ENCODE data around the gene DENND1A.

Gene DENND1A

DNA sequence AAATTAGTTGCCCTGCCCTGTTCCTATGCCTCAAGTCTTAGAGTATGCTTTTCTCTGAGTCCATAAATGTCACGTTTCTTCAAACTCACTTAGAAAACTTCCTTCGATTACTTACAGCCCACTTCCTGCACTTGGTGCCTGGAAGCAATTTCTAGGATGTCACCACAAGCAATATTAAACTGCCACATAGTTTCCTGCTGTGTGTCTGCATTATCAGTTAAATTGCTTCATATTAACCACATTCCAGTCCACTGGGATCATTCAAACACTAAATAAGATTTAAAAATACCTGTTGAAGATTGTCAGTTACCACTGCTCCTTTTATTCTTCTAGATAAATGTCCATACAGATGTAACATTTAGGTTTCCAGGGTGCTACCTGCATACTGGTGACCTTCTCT lies 4.1 kb downstream of the DENND1A start:
- Histone ChIP-seq H3F3A (ENCODE audit: insufficient read depth) (peaks cover 9% of the 10 kb centered on the region), H3K79me2 (ENCODE audit: insufficient read depth, low read length) (0 out of 2 replicates have a peak, but pooled peaks cover 4% of the 10 kb centered on the region), H3K9me2 (replicated peaks; ENCODE audit: insufficient read depth, low read length) (no peaks in the 10 kb centered on the region), H3K27me3 (ENCODE audit: low read length) (no peaks in the 10 kb centered on the region), H4K20me1 (ENCODE audit: low read depth, low read length) (no peaks in the 10 kb centered on the region; the same call in 1 of the 2 replicates), H3K4me3 (ENCODE audit: insufficient read depth, low read length, poor library complexity, severe bottlenecking) (no peak overlapping the region), H3K27ac (ENCODE audit: low read depth, low read length) (no peak overlapping the region), H2AFZ (ENCODE audit: low read depth, low read length, severe bottlenecking) (no peak overlapping the region), H3K36me3 (ENCODE audit: low read length) (no peaks in the 10 kb centered on the region), H3K4me2 (ENCODE audit: low read depth, low read length, poor library complexity, severe bottlenecking) (no peak overlapping the region), H3K9ac (ENCODE audit: low read length) (no peak overlapping the region), H3K9me3 (ENCODE audit: insufficient read depth, low read length) (no peaks in the 10 kb centered on the region)
- TF ChIP-seq, protein P1, sequence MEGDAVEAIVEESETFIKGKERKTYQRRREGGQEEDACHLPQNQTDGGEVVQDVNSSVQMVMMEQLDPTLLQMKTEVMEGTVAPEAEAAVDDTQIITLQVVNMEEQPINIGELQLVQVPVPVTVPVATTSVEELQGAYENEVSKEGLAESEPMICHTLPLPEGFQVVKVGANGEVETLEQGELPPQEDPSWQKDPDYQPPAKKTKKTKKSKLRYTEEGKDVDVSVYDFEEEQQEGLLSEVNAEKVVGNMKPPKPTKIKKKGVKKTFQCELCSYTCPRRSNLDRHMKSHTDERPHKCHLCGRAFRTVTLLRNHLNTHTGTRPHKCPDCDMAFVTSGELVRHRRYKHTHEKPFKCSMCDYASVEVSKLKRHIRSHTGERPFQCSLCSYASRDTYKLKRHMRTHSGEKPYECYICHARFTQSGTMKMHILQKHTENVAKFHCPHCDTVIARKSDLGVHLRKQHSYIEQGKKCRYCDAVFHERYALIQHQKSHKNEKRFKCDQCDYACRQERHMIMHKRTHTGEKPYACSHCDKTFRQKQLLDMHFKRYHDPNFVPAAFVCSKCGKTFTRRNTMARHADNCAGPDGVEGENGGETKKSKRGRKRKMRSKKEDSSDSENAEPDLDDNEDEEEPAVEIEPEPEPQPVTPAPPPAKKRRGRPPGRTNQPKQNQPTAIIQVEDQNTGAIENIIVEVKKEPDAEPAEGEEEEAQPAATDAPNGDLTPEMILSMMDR (IDR thresholded peaks at IDR 0.05; ENCODE audit: insufficient read depth, low read length, poor library complexity, severe bottlenecking): no peak
- TF ChIP-seq EZH2phosphoT487 (conservative IDR thresholded peaks at IDR 0.05; ENCODE audit: low read length): no peak

DNA sequence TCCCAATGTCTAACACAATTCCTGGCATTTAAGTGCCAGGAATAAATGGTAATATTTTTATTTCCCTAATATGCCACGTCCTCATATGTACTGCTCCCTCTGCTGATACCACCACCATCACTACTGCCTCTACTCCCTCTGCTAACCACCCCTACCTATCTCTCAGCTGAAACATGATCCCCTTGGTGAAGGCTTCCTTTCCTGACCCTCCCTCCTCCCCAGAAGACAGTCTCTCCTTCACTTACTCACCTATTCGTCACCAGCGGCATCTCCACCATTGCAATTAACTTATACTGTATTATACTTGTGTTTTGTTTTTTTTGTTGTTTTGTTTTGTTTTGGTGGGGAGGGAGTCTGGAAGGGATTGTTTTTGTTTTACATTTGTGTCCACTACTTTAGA lies 4.8 kb downstream of the DENND1A start:
- Histone ChIP-seq H4K20me1 (ENCODE audit: low read depth, low read length) (no peaks in the 10 kb centered on the region; the same call in 1 of the 2 replicates), H3K4me3 (ENCODE audit: insufficient read depth, low read length, poor library complexity, severe bottlenecking) (no peak overlapping the region), H3F3A (ENCODE audit: insufficient read depth) (peaks cover 9% of the 10 kb centered on the region), H3K9me3 (ENCODE audit: insufficient read depth, low read length) (no peaks in the 10 kb centered on the region), H3K27me3 (ENCODE audit: low read length) (no peaks in the 10 kb centered on the region), H3K36me3 (ENCODE audit: low read length) (no peaks in the 10 kb centered on the region), H3K27ac (ENCODE audit: low read depth, low read length) (no peak overlapping the region), H3K9me2 (replicated peaks; ENCODE audit: insufficient read depth, low read length) (no peaks in the 10 kb centered on the region), H3K79me2 (ENCODE audit: insufficient read depth, low read length) (0 out of 2 replicates have a peak, but pooled peaks cover 4% of the 10 kb centered on the region), H2AFZ (ENCODE audit: low read depth, low read length, severe bottlenecking) (no peak overlapping the region), H3K4me2 (ENCODE audit: low read depth, low read length, poor library complexity, severe bottlenecking) (no peak overlapping the region), H3K9ac (ENCODE audit: low read length) (no peak overlapping the region)
- TF ChIP-seq EZH2phosphoT487 (conservative IDR thresholded peaks at IDR 0.05; ENCODE audit: low read length): no peak
- TF ChIP-seq, protein P1 (IDR thresholded peaks at IDR 0.05; ENCODE audit: insufficient read depth, low read length, poor library complexity, severe bottlenecking): no peak

- no peak for TF ChIP-seq EZH2phosphoT487 (conservative IDR thresholded peaks at IDR 0.05; ENCODE audit: low read length)
- TF ChIP-seq, protein P1 (IDR thresholded peaks at IDR 0.05; ENCODE audit: insufficient read depth, low read length, poor library complexity, severe bottlenecking): no peak
Measured at GRCh38 chr9:123924727-123925126, 5.2 kb downstream of the DENND1A start.

More at GRCh38 chr9:123924727-123925126, 5.2 kb downstream of the DENND1A start:
- Histone ChIP-seq H3K36me3 (ENCODE audit: low read length) (no peaks in the 10 kb centered on the region), H3K27me3 (ENCODE audit: low read length) (no peaks in the 10 kb centered on the region), H2AFZ (ENCODE audit: low read depth, low read length, severe bottlenecking) (no peak overlapping the region), H3K4me3 (ENCODE audit: insufficient read depth, low read length, poor library complexity, severe bottlenecking) (no peak overlapping the region), H3K9me3 (ENCODE audit: insufficient read depth, low read length) (no peaks in the 10 kb centered on the region), H4K20me1 (ENCODE audit: low read depth, low read length) (no peaks in the 10 kb centered on the region; the same call in 1 of the 2 replicates), H3K27ac (ENCODE audit: low read depth, low read length) (no peak overlapping the region), H3F3A (ENCODE audit: insufficient read depth) (peaks cover 9% of the 10 kb centered on the region), H3K9ac (ENCODE audit: low read length) (no peak overlapping the region), H3K4me2 (ENCODE audit: low read depth, low read length, poor library complexity, severe bottlenecking) (no peak overlapping the region), H3K79me2 (ENCODE audit: insufficient read depth, low read length) (0 out of 2 replicates have a peak, but pooled peaks cover 4% of the 10 kb centered on the region), H3K9me2 (replicated peaks; ENCODE audit: insufficient read depth, low read length) (no peaks in the 10 kb centered on the region)

Data from SU-DHL-6 (cell line).